Neural cell (in vitro differentiated cells): ENCODE data around the gene CCDC32. TPM values are rescaled to one million over a fixed set of nuclear protein-coding genes. Genes with fewer than 3 reads are reported as not detected.

Source experiments
- H2AFZ ChIP-seq: fragments of 200-600, 300-800 bp; sonication (generic), shearing (Covaris generic); 2 replicates; pipeline ENCODE4 v1.6.0; 2014; ENCODE audit warnings: low read depth, mild to moderate bottlenecking, antibody characterized with exemption, low read length, moderate library complexity
- H3F3A ChIP-seq: fragments of 200-600 bp; shearing (Covaris generic); 2 replicates; pipeline ENCODE4 v1.6.1; 2016; ENCODE audit warnings: mild to moderate bottlenecking, moderate library complexity, mixed read lengths, antibody characterized with exemption, low read length; ENCODE audit not compliant: insufficient read depth, poor library complexity, severe bottlenecking
- H3K27ac ChIP-seq: fragments of 200-600, 300-800 bp; sonication (generic), shearing (Covaris generic); 2 replicates; pipeline ENCODE4 v1.5.1; 2014; ENCODE audit warnings: mild to moderate bottlenecking, low read length, moderate library complexity
- H3K27me3 ChIP-seq: fragments of 300-800, 200-600 bp; sonication (generic), shearing (Covaris generic); 2 replicates; pipeline ENCODE4 v1.6.0; 2014; ENCODE audit warnings: mild to moderate bottlenecking, low read depth, low read length, moderate library complexity; ENCODE audit not compliant: insufficient read depth
- H3K36me3 ChIP-seq: fragments of 300-800, 200-600 bp; sonication (generic), shearing (Covaris generic); 2 replicates; pipeline ENCODE4 v1.5.1; 2014; ENCODE audit warnings: mild to moderate bottlenecking, antibody characterized with exemption, low read length, moderate library complexity; ENCODE audit not compliant: insufficient read depth
- H3K4me2 ChIP-seq: fragments of 300-800, 200-600 bp; sonication (generic), shearing (Covaris generic); 2 replicates; pipeline ENCODE4 v1.6.0; 2014; ENCODE audit warnings: mild to moderate bottlenecking, low read length
- H3K4me3 ChIP-seq: fragments of 300-800, 200-600 bp; sonication (generic), shearing (Covaris generic); 2 replicates; pipeline ENCODE4 v1.5.1; 2014; ENCODE audit warnings: mild to moderate bottlenecking, low read length, moderate library complexity
- H3K79me2 ChIP-seq: fragments of 200-600 bp; shearing (Covaris generic); replicated peaks from 2 replicates; pipeline ENCODE4 v1.6.0; 2014; ENCODE audit warnings: mild to moderate bottlenecking, low read length, moderate library complexity; ENCODE audit not compliant: insufficient read depth
- H3K9ac ChIP-seq: fragments of 300-800, 200-600 bp; sonication (generic), shearing (Covaris generic); 2 replicates; pipeline ENCODE4 v1.6.1; 2016; ENCODE audit warnings: mild to moderate bottlenecking, low read length, mixed read lengths
- H3K9me2 ChIP-seq: fragments of 200-600 bp; shearing (Covaris generic); 2 replicates; pipeline ENCODE4 v1.6.1; 2016; ENCODE audit warnings: mild to moderate bottlenecking, low read length, mixed read lengths; ENCODE audit not compliant: insufficient read depth
- H3K9me3 ChIP-seq: fragments of 200-600, 300-800 bp; sonication (generic), shearing (Covaris generic); 2 replicates; pipeline ENCODE4 v1.6.1; 2016; ENCODE audit warnings: mild to moderate bottlenecking, mixed run types, low read length, moderate library complexity, mixed read lengths
- H4K20me1 ChIP-seq: fragments of 200-600 bp; shearing (Covaris generic); 2 replicates; pipeline ENCODE4 v1.6.1; 2016; ENCODE audit warnings: mild to moderate bottlenecking, mixed run types; ENCODE audit not compliant: insufficient read depth
- EP300 ChIP-seq: fragments of 450-650 bp; conservative IDR thresholded peaks from 2 replicates; pipeline ENCODE4 v1.6.1; 2014; ENCODE audit warnings: antibody characterized with exemption, mild to moderate bottlenecking, moderate library complexity; ENCODE audit not compliant: poor library complexity, severe bottlenecking
- EZH2 ChIP-seq: fragments of 200-600, 300-800 bp; shearing (Covaris generic), sonication (generic); IDR thresholded peaks from 2 replicates; pipeline ENCODE4 v1.6.1; 2014; ENCODE audit warnings: antibody characterized with exemption, low read length, borderline replicate concordance, mild to moderate bottlenecking; ENCODE audit not compliant: insufficient read depth, poor library complexity, severe bottlenecking
- MXI1 ChIP-seq: fragments of 450-650 bp; conservative IDR thresholded peaks from 2 replicates; pipeline ENCODE4 v1.6.1; 2014; ENCODE audit warnings: antibody characterized with exemption, mild to moderate bottlenecking; ENCODE audit not compliant: poor library complexity, severe bottlenecking
- POLR2AphosphoS5 ChIP-seq: IDR thresholded peaks from 2 replicates; pipeline ENCODE4 v1.6.1; 2012
- RAD21 ChIP-seq: fragments of 450-650 bp; conservative IDR thresholded peaks from 2 replicates; pipeline ENCODE4 v1.6.1; 2014; ENCODE audit warnings: antibody characterized with exemption, mild to moderate bottlenecking, moderate library complexity
- SMC3 ChIP-seq: fragments of 450-650 bp; conservative IDR thresholded peaks from 2 replicates; pipeline ENCODE4 v1.6.1; 2014; ENCODE audit warnings: antibody characterized with exemption, mild to moderate bottlenecking, moderate library complexity; ENCODE audit not compliant: poor library complexity
- TAF1 ChIP-seq: IDR thresholded peaks from 2 replicates; pipeline ENCODE4 v1.6.1; 2012; ENCODE audit warnings: low read depth
- polyA plus RNA-seq: library from polyadenylated mRNA; depleted of rRNA; stranded (reverse); fragments of >200 nt; gene quantifications from 2 replicates; pipeline ENCODE4 v1.2.3, GENCODE V29; 2014
- TF ChIP-seq, protein P1 (sequence below): fragments of 450-650 bp; IDR thresholded peaks from 2 replicates; pipeline ENCODE4 v1.5.1; 2014; ENCODE audit warnings: antibody characterized with exemption, mild to moderate bottlenecking, moderate library complexity; ENCODE audit not compliant: poor library complexity, severe bottlenecking
- TF ChIP-seq, protein P2 (sequence below): IDR thresholded peaks from 2 replicates; pipeline ENCODE4 v1.6.1; 2012; ENCODE audit warnings: borderline replicate concordance

The CCDC32 gene
- polyA plus RNA-seq, 1 donor from 2014 or later, result 34.2 TPM

DNA sequence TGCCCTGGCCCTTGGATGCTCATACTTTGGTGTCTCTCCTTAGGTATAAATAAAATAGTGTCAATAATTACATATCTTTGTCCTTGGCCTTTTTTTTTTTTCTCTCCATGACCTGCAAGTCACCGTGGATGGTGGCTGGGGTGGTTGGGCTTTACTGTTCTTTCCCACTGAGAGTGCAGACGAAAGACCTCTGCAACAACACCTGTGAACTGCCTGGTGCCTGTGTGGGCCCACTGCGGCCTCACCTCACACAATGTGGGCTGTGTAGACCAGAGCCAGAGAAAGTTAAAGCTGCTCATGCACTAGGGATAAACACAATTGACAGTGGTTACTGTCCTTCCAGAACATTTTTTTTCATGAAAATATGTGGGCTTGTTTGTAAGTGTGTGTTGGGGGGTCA, 39.0 kb downstream of the CCDC32 start:
- Histone ChIP-seq H3K4me2 (no peak overlapping the region), H4K20me1 (no peaks in the 10 kb centered on the region), H3K36me3 (no peaks in the 10 kb centered on the region), H3K27ac (no peak overlapping the region), H3K9ac (no peak overlapping the region), H3K9me2 (no peaks in the 10 kb centered on the region), H3K9me3 (no peaks in the 10 kb centered on the region), H2AFZ (no peak overlapping the region), H3K4me3 (no peak overlapping the region), H3K79me2 (no peaks in the 10 kb centered on the region), H3F3A (no peaks in the 10 kb centered on the region), H3K27me3 (no peaks in the 10 kb centered on the region)
- no peak for TF ChIP-seq RAD21
- TF ChIP-seq, protein P1, sequence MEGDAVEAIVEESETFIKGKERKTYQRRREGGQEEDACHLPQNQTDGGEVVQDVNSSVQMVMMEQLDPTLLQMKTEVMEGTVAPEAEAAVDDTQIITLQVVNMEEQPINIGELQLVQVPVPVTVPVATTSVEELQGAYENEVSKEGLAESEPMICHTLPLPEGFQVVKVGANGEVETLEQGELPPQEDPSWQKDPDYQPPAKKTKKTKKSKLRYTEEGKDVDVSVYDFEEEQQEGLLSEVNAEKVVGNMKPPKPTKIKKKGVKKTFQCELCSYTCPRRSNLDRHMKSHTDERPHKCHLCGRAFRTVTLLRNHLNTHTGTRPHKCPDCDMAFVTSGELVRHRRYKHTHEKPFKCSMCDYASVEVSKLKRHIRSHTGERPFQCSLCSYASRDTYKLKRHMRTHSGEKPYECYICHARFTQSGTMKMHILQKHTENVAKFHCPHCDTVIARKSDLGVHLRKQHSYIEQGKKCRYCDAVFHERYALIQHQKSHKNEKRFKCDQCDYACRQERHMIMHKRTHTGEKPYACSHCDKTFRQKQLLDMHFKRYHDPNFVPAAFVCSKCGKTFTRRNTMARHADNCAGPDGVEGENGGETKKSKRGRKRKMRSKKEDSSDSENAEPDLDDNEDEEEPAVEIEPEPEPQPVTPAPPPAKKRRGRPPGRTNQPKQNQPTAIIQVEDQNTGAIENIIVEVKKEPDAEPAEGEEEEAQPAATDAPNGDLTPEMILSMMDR, result no peak
- no peak for TF ChIP-seq MXI1

DNA sequence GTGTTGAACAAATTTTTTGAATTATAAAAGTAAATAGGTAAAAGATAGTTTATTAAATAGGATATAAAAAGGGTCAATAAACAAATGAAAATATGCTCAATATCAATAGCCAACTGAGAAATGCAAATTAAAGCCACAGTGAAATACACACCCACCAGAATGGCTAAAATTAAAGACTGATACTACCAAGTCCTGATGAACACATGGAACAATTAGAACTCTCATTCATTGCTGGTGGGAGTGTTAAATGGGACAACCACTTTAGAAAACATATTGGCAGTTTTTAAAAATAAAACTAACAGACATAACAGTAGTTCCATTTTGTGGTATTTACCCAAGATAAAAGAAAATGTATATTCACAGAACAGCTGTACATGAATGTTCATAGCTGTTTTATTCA, 41.2 kb downstream of the CCDC32 start:
- Histone ChIP-seq H3K4me3 (no peak overlapping the region), H3K79me2 (no peaks in the 10 kb centered on the region)
- no peak for TF ChIP-seq EP300
- no peak for TF ChIP-seq MXI1
- no peak for TF ChIP-seq RAD21
- TF ChIP-seq EZH2, result no peak

DNA sequence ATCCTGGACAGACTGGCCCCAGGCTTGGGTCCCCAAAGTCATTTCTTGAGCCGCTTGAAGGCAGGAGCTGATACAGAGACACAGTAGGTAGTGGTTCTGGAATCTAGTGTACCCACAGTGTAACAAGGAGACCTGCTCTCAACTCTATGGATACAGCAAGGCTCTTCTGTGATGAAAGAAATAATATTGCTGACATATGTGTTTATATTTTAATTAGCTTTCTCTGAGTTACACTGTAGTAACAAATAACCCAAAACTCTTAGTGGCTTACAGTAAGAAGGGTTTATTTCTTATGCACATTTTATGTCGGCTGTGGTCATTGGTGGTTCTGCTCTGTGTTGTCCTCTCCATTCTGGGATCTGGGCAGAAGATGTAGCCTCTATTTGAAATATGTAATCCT, 48.5 kb downstream of the CCDC32 start:
- TF ChIP-seq RAD21 (no peak), TAF1 (no peak), EZH2 (no peak)
- H2AFZ ChIP-seq, result no peak overlapping the region

More for the DNA sequence above, 41.2 kb downstream of the CCDC32 start:
- H3K36me3 ChIP-seq, result no peaks in the 10 kb centered on the region
- H3K9me2 ChIP-seq, result no peaks in the 10 kb centered on the region
- H3F3A ChIP-seq, result no peaks in the 10 kb centered on the region
- H3K27me3 ChIP-seq, result no peaks in the 10 kb centered on the region
- no peak overlapping the region for H3K9ac ChIP-seq
- no peaks in the 10 kb centered on the region for H4K20me1 ChIP-seq
- no peak overlapping the region for H2AFZ ChIP-seq
- H3K27ac ChIP-seq, result no peak overlapping the region
- no peaks in the 10 kb centered on the region for H3K9me3 ChIP-seq
- no peak overlapping the region for H3K4me2 ChIP-seq

DNA sequence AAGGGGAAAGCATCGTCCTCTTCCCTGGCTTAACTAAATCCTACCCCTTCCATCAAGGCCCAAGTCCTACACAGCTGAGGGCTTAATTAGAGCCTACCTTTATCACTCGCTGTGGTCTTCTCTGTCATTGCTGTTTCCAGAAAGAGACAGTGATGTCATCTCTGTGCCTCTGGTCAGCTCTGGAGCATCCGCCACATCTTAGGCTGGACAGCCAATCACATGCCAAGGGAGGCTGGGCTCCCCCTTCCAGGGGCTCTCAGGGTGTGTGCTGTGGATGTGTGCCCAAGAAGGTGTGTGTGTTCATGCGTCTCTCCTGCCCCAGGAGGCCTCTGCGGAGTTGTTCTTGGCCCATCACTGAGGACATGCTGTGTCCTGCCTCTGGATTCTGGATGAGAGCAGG, 51.2 kb downstream of the CCDC32 start:
- Histone ChIP-seq H3F3A (no peaks in the 10 kb centered on the region), H3K4me2 (no peak overlapping the region), H3K4me3 (no peak overlapping the region), H3K9me3 (no peaks in the 10 kb centered on the region), H3K9me2 (no peaks in the 10 kb centered on the region), H3K79me2 (no peaks in the 10 kb centered on the region), H3K27me3 (peaks cover 30% of the 10 kb centered on the region), H2AFZ (no peak overlapping the region), H3K36me3 (no peaks in the 10 kb centered on the region), H3K27ac (no peak overlapping the region), H3K9ac (no peak overlapping the region), H4K20me1 (no peaks in the 10 kb centered on the region)
- TF ChIP-seq EP300 (no peak), MXI1 (no peak), EZH2 (no peak), POLR2AphosphoS5 (no peak), TAF1 (no peak), RAD21 (no peak), SMC3 (no peak)
- TF ChIP-seq, protein P2, sequence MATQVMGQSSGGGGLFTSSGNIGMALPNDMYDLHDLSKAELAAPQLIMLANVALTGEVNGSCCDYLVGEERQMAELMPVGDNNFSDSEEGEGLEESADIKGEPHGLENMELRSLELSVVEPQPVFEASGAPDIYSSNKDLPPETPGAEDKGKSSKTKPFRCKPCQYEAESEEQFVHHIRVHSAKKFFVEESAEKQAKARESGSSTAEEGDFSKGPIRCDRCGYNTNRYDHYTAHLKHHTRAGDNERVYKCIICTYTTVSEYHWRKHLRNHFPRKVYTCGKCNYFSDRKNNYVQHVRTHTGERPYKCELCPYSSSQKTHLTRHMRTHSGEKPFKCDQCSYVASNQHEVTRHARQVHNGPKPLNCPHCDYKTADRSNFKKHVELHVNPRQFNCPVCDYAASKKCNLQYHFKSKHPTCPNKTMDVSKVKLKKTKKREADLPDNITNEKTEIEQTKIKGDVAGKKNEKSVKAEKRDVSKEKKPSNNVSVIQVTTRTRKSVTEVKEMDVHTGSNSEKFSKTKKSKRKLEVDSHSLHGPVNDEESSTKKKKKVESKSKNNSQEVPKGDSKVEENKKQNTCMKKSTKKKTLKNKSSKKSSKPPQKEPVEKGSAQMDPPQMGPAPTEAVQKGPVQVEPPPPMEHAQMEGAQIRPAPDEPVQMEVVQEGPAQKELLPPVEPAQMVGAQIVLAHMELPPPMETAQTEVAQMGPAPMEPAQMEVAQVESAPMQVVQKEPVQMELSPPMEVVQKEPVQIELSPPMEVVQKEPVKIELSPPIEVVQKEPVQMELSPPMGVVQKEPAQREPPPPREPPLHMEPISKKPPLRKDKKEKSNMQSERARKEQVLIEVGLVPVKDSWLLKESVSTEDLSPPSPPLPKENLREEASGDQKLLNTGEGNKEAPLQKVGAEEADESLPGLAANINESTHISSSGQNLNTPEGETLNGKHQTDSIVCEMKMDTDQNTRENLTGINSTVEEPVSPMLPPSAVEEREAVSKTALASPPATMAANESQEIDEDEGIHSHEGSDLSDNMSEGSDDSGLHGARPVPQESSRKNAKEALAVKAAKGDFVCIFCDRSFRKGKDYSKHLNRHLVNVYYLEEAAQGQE, result no peak
- TF ChIP-seq, protein P1, result no peak

More for the DNA sequence above, 48.5 kb downstream of the CCDC32 start:
- Histone ChIP-seq H3K9ac (no peak overlapping the region), H3K27ac (no peak overlapping the region), H3K4me2 (no peak overlapping the region), H3K79me2 (no peaks in the 10 kb centered on the region), H3K36me3 (no peaks in the 10 kb centered on the region), H4K20me1 (no peaks in the 10 kb centered on the region), H3K9me3 (no peaks in the 10 kb centered on the region), H3K27me3 (peaks cover 14% of the 10 kb centered on the region), H3K4me3 (no peak overlapping the region), H3F3A (no peaks in the 10 kb centered on the region), H3K9me2 (no peaks in the 10 kb centered on the region)
